OCI-LY3 (cell line): Measurements from ENCODE around the gene ASH1L.

Experiments
- EZH2phosphoT487 ChIP-seq: fragments of 200-600 bp; shearing (Covaris generic); IDR thresholded peaks from 2 replicates; pipeline ENCODE4 v1.6.1; 2018; ENCODE audit warnings: antibody characterized with exemption, mixed run types, low read depth
- TF ChIP-seq, protein P1 (sequence below): fragments of 200-600, 300-600 bp; sonication (generic); IDR thresholded peaks from 2 replicates; pipeline ENCODE4 v1.5.1; 2014; ENCODE audit warnings: antibody characterized with exemption, low read length, low read depth

- TF ChIP-seq, protein P1, sequence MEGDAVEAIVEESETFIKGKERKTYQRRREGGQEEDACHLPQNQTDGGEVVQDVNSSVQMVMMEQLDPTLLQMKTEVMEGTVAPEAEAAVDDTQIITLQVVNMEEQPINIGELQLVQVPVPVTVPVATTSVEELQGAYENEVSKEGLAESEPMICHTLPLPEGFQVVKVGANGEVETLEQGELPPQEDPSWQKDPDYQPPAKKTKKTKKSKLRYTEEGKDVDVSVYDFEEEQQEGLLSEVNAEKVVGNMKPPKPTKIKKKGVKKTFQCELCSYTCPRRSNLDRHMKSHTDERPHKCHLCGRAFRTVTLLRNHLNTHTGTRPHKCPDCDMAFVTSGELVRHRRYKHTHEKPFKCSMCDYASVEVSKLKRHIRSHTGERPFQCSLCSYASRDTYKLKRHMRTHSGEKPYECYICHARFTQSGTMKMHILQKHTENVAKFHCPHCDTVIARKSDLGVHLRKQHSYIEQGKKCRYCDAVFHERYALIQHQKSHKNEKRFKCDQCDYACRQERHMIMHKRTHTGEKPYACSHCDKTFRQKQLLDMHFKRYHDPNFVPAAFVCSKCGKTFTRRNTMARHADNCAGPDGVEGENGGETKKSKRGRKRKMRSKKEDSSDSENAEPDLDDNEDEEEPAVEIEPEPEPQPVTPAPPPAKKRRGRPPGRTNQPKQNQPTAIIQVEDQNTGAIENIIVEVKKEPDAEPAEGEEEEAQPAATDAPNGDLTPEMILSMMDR, result no peak
- TF ChIP-seq EZH2phosphoT487, result no peak
These were observed 253.8 kb downstream of the ASH1L start, which contains the start of gene FDPS for GRCh38 chr1:155308493-155309422.
